ENCODE results near the gene MDP1. TPM values are rescaled to one million over a fixed set of nuclear protein-coding genes. Genes with fewer than 3 reads are reported as not detected.

MDP1 gene
- total and polyA plus RNA-seq, 2 of the 8 experiments (the other 6 are each of a cell fraction or from before 2014, with no cell fraction given), result 17.7 to 32.2 TPM

DNA sequence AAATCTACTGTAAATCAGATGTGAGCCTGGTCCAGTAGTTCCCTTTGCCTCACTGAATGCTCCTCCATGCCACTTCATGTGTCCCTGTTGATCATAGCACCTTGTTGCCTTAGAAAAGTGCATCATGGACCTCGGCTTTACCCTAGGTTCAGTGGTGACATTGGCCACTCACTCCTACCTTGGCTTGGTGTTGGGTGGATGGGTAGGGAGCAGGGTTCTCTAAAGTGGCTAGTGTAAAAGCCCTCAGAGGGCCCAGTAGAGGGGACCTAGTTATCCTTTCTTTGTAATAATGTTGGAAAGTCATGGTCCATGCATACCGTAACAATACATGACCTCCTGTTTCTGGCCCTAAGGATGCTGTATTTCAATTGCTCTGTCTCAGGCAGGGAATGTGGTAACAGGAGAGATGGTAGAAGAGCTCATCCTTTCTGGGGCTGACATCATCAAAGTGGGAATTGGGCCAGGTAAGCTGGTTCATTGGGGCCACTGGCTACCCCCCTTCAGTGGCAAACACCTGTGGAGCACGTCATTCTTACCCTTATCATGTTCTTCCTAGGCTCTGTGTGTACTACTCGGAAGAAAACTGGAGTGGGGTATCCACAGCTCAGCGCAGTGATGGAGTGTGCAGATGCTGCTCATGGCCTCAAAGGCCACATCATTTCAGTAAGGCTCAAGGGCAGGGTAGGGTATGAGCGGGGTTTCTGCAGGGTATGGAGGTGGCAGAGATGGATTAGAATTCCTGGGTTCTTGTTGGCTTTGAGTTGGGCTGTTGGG is 21.0 kb upstream of the MDP1 start:
- no peak for TF ChIP-seq KDM1A (IDR thresholded peaks at IDR 0.05; ENCODE audit: borderline replicate concordance, low read length)
- no peak for TF ChIP-seq KDM5A (IDR thresholded peaks at IDR 0.05; ENCODE audit: low read length)
- no peak for TF ChIP-seq TAF1 (IDR thresholded peaks at IDR 0.05; ENCODE audit: low read depth, low read length)
- TF ChIP-seq, protein P1, sequence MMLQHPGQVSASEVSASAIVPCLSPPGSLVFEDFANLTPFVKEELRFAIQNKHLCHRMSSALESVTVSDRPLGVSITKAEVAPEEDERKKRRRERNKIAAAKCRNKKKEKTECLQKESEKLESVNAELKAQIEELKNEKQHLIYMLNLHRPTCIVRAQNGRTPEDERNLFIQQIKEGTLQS (IDR thresholded peaks at IDR 0.05; ENCODE audit: insufficient read depth, low read depth, low read length), result no peak
- TF ChIP-seq RNF2 (IDR thresholded peaks at IDR 0.05; ENCODE audit: borderline replicate concordance, low read depth, low read length, missing control alignments, poor library complexity, severe bottlenecking), result no peak
- TF ChIP-seq RFX5 (IDR thresholded peaks at IDR 0.05; ENCODE audit: borderline replicate concordance, low read depth, low read length), result no peak
- TF ChIP-seq, protein P2, sequence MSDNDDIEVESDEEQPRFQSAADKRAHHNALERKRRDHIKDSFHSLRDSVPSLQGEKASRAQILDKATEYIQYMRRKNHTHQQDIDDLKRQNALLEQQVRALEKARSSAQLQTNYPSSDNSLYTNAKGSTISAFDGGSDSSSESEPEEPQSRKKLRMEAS (IDR thresholded peaks at IDR 0.05), result no peak
- no peak for TF ChIP-seq SRF (IDR thresholded peaks at IDR 0.05; ENCODE audit: low read depth, low read length)
- TF ChIP-seq BACH1 (IDR thresholded peaks at IDR 0.05; ENCODE audit: low read length), result no peak
- TF ChIP-seq CHD2 (IDR thresholded peaks at IDR 0.05; ENCODE audit: low read length), result no peak
- Histone ChIP-seq H3K4me2 (ENCODE audit: insufficient read depth in 1 of 2, low read depth in 2 of 2, low read length in 2 of 2) (no peak overlapping the region), H2AFZ (ENCODE audit: low read length) (no peak overlapping the region), H3K14ac (ENCODE audit: insufficient read length) (no peak overlapping the region), H3K79me2 (ENCODE audit: control insufficient read depth in 1 of 2, insufficient read depth in 2 of 2, low read length in 2 of 2) (peaks cover 0 to 14% of the 10 kb centered on the region in 2 experiments; a peak in 3 of 4 replicates), H2BK5ac (ENCODE audit: low read depth, low read length) (no peak overlapping the region), H3K27me3 (replicated peaks in 1 of 4; ENCODE audit: control insufficient read depth in 3 of 4, extremely low read depth in 1 of 4, insufficient read depth in 3 of 4, low read length in 3 of 4) (no peaks in the 10 kb centered on the region; a peak in 1 of 7 replicates), H3K4me3 (ENCODE audit: extremely low read depth in 1 of 4, insufficient read depth in 2 of 4, low read depth in 3 of 4, low read length in 4 of 4) (no peak overlapping the region), H3K56ac (replicated peaks; ENCODE audit: insufficient read length, low read depth, low read length) (no peak overlapping the region), H4K91ac (replicated peaks; ENCODE audit: insufficient read length, low read length) (no peak overlapping the region), H2AK5ac (ENCODE audit: low read depth, low read length) (no peak overlapping the region), H2BK15ac (ENCODE audit: low read length) (no peak overlapping the region), H3K79me1 (ENCODE audit: low read depth, low read length) (no peaks in the 10 kb centered on the region; the same call in none of the 2 replicates), H4K8ac (ENCODE audit: extremely low read depth, insufficient read depth, low read length) (no peak overlapping the region; the same call in 1 of the 2 replicates), H4K20me1 (replicated peaks in 1 of 2; ENCODE audit: control insufficient read depth in 1 of 2, insufficient read depth in 2 of 2, low read length in 2 of 2) (peaks cover 3 to 16% of the 10 kb centered on the region in 2 experiments), H2BK20ac (ENCODE audit: low read length) (no peak overlapping the region), H3K4ac (replicated peaks; ENCODE audit: insufficient read length, low read depth, low read length) (no peak overlapping the region), H4K5ac (ENCODE audit: insufficient read length, low read depth, low read length) (no peak overlapping the region), H3K27ac (ENCODE audit: low read depth, low read length) (no peak overlapping the region), H3K9me3 (ENCODE audit: insufficient read depth in 2 of 2, low read depth in 1 of 2, low read length in 1 of 2) (no peaks in the 10 kb centered on the region), H2BK120ac (replicated peaks; ENCODE audit: low read depth, low read length) (no peak overlapping the region), H2BK12ac (ENCODE audit: low read depth, low read length) (no peak overlapping the region), H3K36me3 (ENCODE audit: control insufficient read depth in 2 of 4, insufficient read depth in 4 of 4, low read length in 3 of 4) (peaks cover 19 to 58% (median 48%) of the 10 kb centered on the region in 4 experiments), H3K4me1 (replicated peaks in 1 of 4; ENCODE audit: control insufficient read depth in 3 of 4, insufficient read depth in 4 of 4, low read length in 3 of 4) (peaks cover 0 to 11% (median 4%) of the 10 kb centered on the region in 4 experiments; a peak in 5 of 7 replicates), H3K9ac (replicated peaks in 1 of 4; ENCODE audit: extremely low read depth in 1 of 4, low read depth in 3 of 4, low read length in 3 of 4) (no peak overlapping the region; a peak in 1 of 7 replicates), H3K23ac (ENCODE audit: insufficient read length) (no peak overlapping the region), H3K18ac (ENCODE audit: extremely low read depth, low read length) (no peak overlapping the region), H3K23me2 (ENCODE audit: low read depth, low read length) (peaks cover 11% of the 10 kb centered on the region)
- DNase-seq (ENCODE audit: low read depth in 1 of 2, low spot score in 2 of 2) (no peak), FAIRE-seq (no peak)
- ChIA-PET CTCF (ENCODE audit: partially characterized antibody) (interaction anchor here (1.7 to 2.5 kb wide), 3 partner anchors 21 to 96 kb away, joined by 6 to 10 read pairs (median 7); partner anchors contain the start of genes CIDEB and MDP1), POLR2A (ENCODE audit: partially characterized antibody) (interaction anchor here (0.8 to 5.1 kb wide), 6 partner anchors 9 to 108 kb away, joined by 3 to 19 read pairs (median 4); partner anchors contain the start of genes CHMP4A and MDP1)
- 96% methylated on average over 6 of the region's 6 CpGs; no CpG with 5 or more reads in 1 of the 2 experiments for WGBS, 2 experiments (ENCODE audit: extremely low coverage in 1 of 2, insufficient coverage in 1 of 2, insufficient read length in 1 of 2, insufficient replicate concordance in 2 of 2, low coverage in 1 of 2, low lambda C conversion rate in 2 of 2, missing lambda C conversion rate in 1 of 2)

Measured in H1 (cell line).